Fibroblast of skin of left biceps (primary cell): ENCODE results near the gene NOL3.

Experiments
- DNase-seq, 2 experiments: peaks; one replicate each; pipeline ENCODE4 v3.0.0-alpha.2; 2013; ENCODE audit warnings: low read depth in 2 of 2

Gene NOL3

GRCh38 chr16:67204076-67204475, 33.7 kb downstream of the NOL3 start:
- DNase-seq: no peak

- no peak for DNase-seq
These were observed 35.9 kb downstream of the NOL3 start for GRCh38 chr16:67206129-67206837.

GRCh38 chr16:67206838-67207248, 36.5 kb downstream of the NOL3 start:
- no peak for DNase-seq

DNA sequence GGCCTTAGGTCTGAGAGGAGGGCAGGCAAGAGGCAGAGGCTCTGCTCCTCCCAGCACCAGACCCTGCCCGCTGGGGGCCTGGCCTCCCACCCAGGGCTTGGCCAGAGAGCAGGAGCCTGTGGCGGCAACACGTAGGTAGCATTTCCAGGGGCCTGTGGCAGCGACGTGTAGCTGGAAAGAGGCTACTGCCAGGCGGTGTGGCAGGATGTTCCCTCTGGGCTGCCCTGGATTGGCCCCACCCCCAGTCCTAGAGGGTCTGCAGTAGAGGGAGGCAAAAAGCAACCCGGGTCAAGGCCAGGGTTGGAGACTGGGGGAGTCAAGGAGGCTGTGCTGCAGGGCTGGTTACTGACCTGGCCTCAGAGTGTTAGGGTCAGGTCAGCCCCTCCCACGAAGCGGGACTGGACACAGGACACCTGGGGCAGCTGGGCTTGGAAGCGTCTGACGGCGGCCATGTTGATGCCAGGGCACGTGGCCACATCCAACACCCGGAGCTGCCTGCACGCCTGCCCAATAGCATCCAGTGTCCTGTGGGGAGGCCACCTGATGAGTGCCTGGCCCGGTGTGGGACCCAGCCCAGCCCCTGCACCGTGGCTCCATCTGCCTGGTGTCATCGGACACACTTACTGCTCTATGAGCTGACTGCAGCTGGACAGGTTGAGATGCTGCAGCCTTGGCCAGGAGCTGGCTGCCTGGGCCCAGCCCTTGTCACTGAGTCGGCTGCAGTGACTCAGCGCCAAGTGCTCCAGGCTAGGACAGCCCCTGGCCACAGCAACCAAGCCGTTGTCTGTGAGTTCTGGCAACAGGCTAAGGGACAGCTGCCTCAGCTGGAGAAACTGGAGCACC, 37.1 kb downstream of the NOL3 start:
- no peak for DNase-seq

- DNase-seq: no peak
These were observed 38.0 kb downstream of the NOL3 start for GRCh38 chr16:67208154-67208896.

DNA sequence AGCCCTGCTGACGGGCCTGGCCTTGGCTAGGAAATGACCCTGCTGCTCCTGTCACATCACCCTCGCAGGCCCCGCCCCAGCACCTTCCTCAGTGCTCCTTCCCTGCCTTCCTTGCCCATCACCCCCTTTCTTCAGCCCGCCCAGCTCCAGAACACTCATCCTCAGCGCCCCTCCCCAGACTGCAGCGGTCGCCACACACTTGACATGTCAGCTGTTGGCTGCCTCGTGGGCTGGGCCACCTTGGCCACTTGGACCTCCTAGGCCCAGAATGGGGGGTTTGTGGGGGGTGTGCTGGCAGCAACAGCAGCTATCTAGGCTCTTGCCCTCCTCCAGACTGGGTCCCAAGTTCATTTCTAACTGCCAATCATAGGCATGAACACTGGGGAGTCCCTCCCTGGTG, 39.2 kb downstream of the NOL3 start:
- no peak for DNase-seq

- no peak for DNase-seq
These were observed 40.0 kb downstream of the NOL3 start for GRCh38 chr16:67210069-67210937.

GRCh38 chr16:67211674-67212073, 41.3 kb downstream of the NOL3 start:
- no peak for DNase-seq

GRCh38 chr16:67212766-67213165, 42.4 kb downstream of the NOL3 start:
- no peak for DNase-seq

DNA sequence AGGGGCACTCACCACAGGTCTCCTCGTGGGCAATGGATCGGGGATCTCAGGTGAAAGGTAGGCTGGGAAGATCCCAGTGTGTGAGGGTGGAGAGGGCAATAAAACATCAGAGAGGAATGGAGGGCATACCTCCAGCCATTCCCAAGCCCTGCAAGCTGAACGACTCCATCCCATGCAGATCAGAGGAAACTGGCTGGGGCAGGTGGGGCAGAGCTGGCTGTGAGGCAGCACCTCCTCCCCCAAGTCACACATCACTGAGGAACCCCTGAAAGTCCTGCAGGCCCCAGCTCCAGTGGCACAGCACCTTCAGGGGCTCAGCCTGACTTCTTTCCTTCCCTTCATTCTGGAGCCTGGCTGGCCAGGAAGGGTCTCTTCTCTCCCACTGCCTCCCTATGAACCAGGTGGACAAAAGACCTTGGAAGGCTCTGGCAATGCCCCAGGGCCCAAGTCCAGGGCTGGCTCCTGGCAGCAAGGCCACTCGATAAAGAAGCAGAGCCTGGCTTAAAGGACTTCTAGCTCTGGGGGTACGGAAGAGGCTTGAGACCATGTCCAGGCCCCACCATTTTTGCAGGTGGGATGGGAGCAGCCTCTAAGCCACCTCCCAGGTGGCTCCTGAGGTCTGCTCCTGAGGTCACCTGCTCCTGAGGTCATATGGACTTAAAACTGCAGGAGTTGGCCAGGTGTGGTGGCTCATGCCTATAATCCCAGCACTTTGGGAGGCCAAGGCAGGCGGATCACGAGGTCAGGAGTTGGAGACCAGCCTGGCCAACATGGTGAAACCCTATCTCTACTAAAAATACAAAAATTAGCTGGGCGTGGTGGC, 43.1 kb downstream of the NOL3 start:
- DNase-seq: no peak

GRCh38 chr16:67215706-67216105, 45.4 kb downstream of the NOL3 start:
- DNase-seq: no peak

DNA sequence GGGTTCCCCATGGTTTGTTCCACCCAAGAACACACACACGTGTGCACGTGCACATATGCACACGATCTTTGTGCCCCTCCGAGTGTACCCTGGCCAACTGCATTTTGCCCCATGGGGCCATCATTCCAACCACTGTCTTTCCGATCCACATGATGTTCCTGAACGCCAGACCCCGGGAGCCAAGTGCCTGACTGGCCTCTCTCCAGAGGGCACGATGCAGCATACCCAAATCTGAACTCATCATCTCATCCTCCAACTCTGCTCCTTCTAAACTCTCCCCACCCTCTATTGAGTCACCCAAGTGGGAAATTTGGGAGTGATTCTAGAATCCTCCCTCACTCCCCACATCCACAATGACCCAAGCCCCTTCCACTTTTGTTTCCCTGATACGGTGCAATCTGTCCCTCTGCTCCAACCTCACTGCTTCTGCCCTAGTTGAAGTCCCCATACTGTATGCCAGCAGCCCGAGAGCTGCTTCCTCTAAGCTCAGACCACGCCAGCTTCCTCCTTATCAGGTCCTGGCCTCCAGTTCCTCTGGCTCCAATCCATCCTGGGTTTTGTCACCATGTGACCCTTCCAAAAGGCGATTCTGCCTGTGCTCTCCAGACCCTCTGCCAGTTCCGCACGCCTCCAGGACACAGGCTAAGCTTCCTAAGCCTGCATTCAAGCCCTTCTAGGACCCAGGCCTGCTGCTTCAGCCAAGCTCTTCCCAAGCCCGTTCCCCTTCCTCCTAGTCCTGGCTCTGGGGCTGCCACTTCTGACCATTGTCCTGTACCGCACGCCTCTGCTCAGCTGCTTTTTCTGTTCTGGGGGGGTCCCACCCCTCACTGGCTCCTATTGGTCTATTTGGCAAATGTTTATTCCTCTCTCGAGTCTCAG, 46.5 kb downstream of the NOL3 start:
- DNase-seq: no peak

GRCh38 chr16:67223992-67224391, 53.7 kb downstream of the NOL3 start:
- no peak for DNase-seq
